ENCODE results near the gene TBC1D2B. TPM values are rescaled to one million over a fixed set of nuclear protein-coding genes. Genes with fewer than 3 reads are reported as not detected.
"Not testable (repeated sequence)": the region's sequence is repeated elsewhere in the genome, so short reads cannot be mapped to it uniquely, and the experiment has no call there.

The TBC1D2B gene
- polyA plus RNA-seq, 3 donors = 5.9 to 53.3 (median 6.2) TPM

DNA sequence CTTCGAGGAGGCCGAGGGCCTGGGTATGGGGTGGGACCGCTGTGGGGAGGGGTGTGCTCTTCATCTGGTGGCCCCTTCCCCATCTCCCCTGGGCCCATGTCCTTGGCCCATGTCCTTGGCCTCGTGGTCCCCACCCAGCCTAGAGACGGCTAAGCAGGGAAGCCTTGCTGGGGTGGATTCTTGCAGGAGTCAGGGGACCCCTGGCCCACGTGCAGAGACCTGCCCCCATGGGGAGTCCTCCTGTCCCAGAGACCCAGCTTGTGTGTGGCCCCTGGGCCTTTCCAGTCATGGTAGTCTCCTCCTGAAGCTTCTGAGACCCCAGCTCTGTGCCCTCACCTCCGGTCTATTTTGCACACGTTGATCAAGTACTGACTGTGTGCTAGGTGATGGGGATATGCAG is 97.4 kb downstream of the TBC1D2B start:
- H3K36me3 Mint-ChIP-seq = no peaks in the 10 kb centered on the region
- Histone ChIP-seq H3K4me3 (replicated peaks in 1 of 3; ENCODE audit: low read depth in 2 of 3, low read length in 3 of 3) (no peak overlapping the region), H3K9ac (ENCODE audit: insufficient read depth, low read length, poor library complexity, severe bottlenecking) (no peak overlapping the region), H3K4me2 (replicated peaks; ENCODE audit: extremely low read depth, low read length, poor library complexity, severe bottlenecking) (no peak overlapping the region), H3K27ac (ENCODE audit: low read depth in 1 of 2, low read length in 2 of 2) (no peak overlapping the region), H3K79me2 (ENCODE audit: insufficient read depth, low read length) (no peaks in the 10 kb centered on the region), H3K4me1 (ENCODE audit: control insufficient read depth in 1 of 2, insufficient read depth in 2 of 2, low read length in 2 of 2) (no peaks in the 10 kb centered on the region), H3K9me3 (replicated peaks in 1 of 2; ENCODE audit: control insufficient read depth in 1 of 2, insufficient read depth in 1 of 2, low read length in 2 of 2) (no peaks in the 10 kb centered on the region), H3K27me3 (ENCODE audit: control insufficient read depth in 2 of 2, insufficient read depth in 2 of 2, low read length in 2 of 2) (no peaks in the 10 kb centered on the region), H2AFZ (ENCODE audit: insufficient read depth, low read depth, low read length, poor library complexity, severe bottlenecking) (no peak overlapping the region), H4K20me1 (ENCODE audit: insufficient read depth, low read length) (no peaks in the 10 kb centered on the region), H3K36me3 (replicated peaks in 1 of 2; ENCODE audit: control insufficient read depth in 1 of 2, insufficient read depth in 2 of 2, low read length in 2 of 2) (no peaks in the 10 kb centered on the region)
- intact Hi-C loops (cut with micrococcal nuclease) = no loop called here
- no peaks in the 10 kb centered on the region for H3K9me3 Mint-ChIP-seq
- H3K4me3 Mint-ChIP-seq = no peak overlapping the region
- H3K27ac Mint-ChIP-seq = no peak overlapping the region
- H3K4me1 Mint-ChIP-seq = no peaks in the 10 kb centered on the region
- no peak for TF ChIP-seq CTCF (IDR thresholded peaks at IDR 0.05)
- peaks cover 4 to 7% (median 6%) of the 10 kb centered on the region in 3 donors for H3K27me3 Mint-ChIP-seq (ENCODE audit: low read depth in 3 of 3)
- 80% methylated on average over 2 of the region's 8 CpGs for WGBS (ENCODE audit: insufficient coverage)
- no peak for DNase-seq

GRCh38 chr15:77979157-77979556 is 98.4 kb downstream of the TBC1D2B start:
- H3K36me3 Mint-ChIP-seq; H2AFZ ChIP-seq (ENCODE audit: insufficient read depth, low read depth, low read length, poor library complexity, severe bottlenecking); H4K20me1 ChIP-seq (ENCODE audit: insufficient read depth, low read length); H3K79me2 ChIP-seq (ENCODE audit: insufficient read depth, low read length); H3K4me3 Mint-ChIP-seq; H3K27ac ChIP-seq (ENCODE audit: low read depth in 1 of 2, low read length in 2 of 2); H3K4me2 ChIP-seq (replicated peaks; ENCODE audit: extremely low read depth, low read length, poor library complexity, severe bottlenecking); H3K9me3 ChIP-seq (replicated peaks in 1 of 2; ENCODE audit: control insufficient read depth in 1 of 2, insufficient read depth in 1 of 2, low read length in 2 of 2); H3K27me3 ChIP-seq (ENCODE audit: control insufficient read depth in 2 of 2, insufficient read depth in 2 of 2, low read length in 2 of 2); H3K36me3 ChIP-seq (replicated peaks in 1 of 2; ENCODE audit: control insufficient read depth in 1 of 2, insufficient read depth in 2 of 2, low read length in 2 of 2); H3K9ac ChIP-seq (ENCODE audit: insufficient read depth, low read length, poor library complexity, severe bottlenecking); H3K4me1 ChIP-seq (ENCODE audit: control insufficient read depth in 1 of 2, insufficient read depth in 2 of 2, low read length in 2 of 2); H3K4me1 Mint-ChIP-seq; H3K4me3 ChIP-seq (replicated peaks in 1 of 3; ENCODE audit: low read depth in 2 of 3, low read length in 3 of 3); H3K27ac Mint-ChIP-seq; H3K9me3 Mint-ChIP-seq; DNase-seq: not testable (repeated sequence)
- intact Hi-C loops (cut with micrococcal nuclease) = loop anchor here in 1 of 2 donors (10.0 kb wide), 1 partner anchor 796 kb away; no protein-coding TSS in a partner anchor
- 94% methylated on average over 4 of the region's 8 CpGs for WGBS (ENCODE audit: insufficient coverage)
- peaks cover 4 to 12% (median 9%) of the 10 kb centered on the region in 3 donors for H3K27me3 Mint-ChIP-seq (ENCODE audit: low read depth in 3 of 3)

DNA sequence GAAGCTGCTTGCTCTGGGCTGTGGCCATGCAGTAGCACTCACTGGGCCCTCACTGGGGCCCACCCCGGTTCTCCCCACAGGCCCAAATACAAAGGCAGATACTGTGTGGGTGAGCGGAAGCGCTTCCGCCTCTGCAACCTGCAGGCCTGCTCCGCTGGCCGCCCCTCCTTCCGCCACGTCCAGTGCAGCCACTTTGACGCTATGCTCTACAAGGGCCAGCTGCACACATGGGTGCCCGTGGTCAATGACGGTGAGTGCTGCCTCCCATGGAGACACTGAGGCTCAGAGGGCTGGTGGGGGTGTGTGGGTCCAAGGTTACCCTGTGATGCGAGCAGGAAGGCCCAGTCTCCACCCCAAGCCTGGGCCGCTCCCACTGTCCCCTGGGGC is 98.8 kb downstream of the TBC1D2B start:
- H3K36me3 Mint-ChIP-seq; H3K79me2 ChIP-seq (ENCODE audit: insufficient read depth, low read length); H3K4me1 Mint-ChIP-seq; H3K4me3 ChIP-seq (replicated peaks in 1 of 3; ENCODE audit: low read depth in 2 of 3, low read length in 3 of 3); H2AFZ ChIP-seq (ENCODE audit: insufficient read depth, low read depth, low read length, poor library complexity, severe bottlenecking); H3K9me3 Mint-ChIP-seq; H3K27ac ChIP-seq (ENCODE audit: low read depth in 1 of 2, low read length in 2 of 2); H3K4me2 ChIP-seq (replicated peaks; ENCODE audit: extremely low read depth, low read length, poor library complexity, severe bottlenecking); H3K36me3 ChIP-seq (replicated peaks in 1 of 2; ENCODE audit: control insufficient read depth in 1 of 2, insufficient read depth in 2 of 2, low read length in 2 of 2); H3K27ac Mint-ChIP-seq; H3K9ac ChIP-seq (ENCODE audit: insufficient read depth, low read length, poor library complexity, severe bottlenecking); H4K20me1 ChIP-seq (ENCODE audit: insufficient read depth, low read length); H3K27me3 ChIP-seq (ENCODE audit: control insufficient read depth in 2 of 2, insufficient read depth in 2 of 2, low read length in 2 of 2); H3K9me3 ChIP-seq (replicated peaks in 1 of 2; ENCODE audit: control insufficient read depth in 1 of 2, insufficient read depth in 1 of 2, low read length in 2 of 2); DNase-seq; H3K4me1 ChIP-seq (ENCODE audit: control insufficient read depth in 1 of 2, insufficient read depth in 2 of 2, low read length in 2 of 2); H3K4me3 Mint-ChIP-seq: not testable (repeated sequence)
- peaks cover 3 to 16% (median 10%) of the 10 kb centered on the region in 3 donors for H3K27me3 Mint-ChIP-seq (ENCODE audit: low read depth in 3 of 3)
- WGBS (ENCODE audit: insufficient coverage) = no CpG with 5 or more reads among the region's 13 CpGs
- intact Hi-C loops (cut with micrococcal nuclease) = loop anchor here in 1 of 2 donors (10.0 kb wide), 1 partner anchor 796 kb away; no protein-coding TSS in a partner anchor

DNA sequence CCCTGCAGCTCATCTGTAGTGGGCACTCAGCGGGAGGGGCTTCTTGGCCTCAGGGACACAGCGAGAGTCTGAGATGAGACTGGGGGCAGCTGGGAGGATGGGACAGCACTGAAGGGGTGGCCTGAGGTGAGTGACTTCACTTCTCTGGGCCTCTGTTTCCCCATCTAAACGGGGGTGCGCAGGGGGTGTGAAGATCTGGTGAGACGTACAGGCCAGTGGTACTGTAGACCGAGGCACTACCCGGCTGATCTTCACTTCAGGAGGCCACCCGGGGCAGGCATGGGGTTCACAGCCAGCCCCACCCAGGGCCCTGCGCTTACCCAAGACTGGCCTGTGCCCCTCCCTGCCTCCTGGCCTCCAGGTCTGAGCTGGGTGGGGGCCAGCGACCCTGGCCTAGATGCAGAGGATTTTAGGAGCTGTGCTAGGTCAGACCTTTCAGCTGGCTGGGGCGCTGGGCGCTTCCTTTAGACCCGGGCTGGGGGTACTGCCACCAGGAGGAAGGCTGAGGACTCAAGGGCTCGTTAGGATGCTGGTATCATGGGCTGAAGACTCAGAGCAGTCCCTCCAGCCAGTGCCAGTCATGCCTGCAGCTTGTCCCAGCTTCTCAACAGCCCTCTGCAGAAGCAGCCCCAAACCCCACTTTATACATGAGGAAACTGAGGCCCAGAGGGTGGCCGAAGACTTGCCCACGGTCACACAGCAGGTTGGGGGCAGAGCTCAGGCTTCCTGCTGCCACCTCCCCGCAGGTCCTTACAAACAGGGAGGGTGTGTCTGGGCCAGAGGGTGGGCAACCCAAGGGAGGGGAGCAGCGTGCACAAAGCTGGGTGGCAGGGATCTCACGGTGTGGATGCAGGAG is 99.4 kb downstream of the TBC1D2B start:
- H3K9ac ChIP-seq (ENCODE audit: insufficient read depth, low read length, poor library complexity, severe bottlenecking); H3K27me3 ChIP-seq (ENCODE audit: control insufficient read depth in 2 of 2, insufficient read depth in 2 of 2, low read length in 2 of 2); DNase-seq; H3K27ac ChIP-seq (ENCODE audit: low read depth in 1 of 2, low read length in 2 of 2); H3K4me3 Mint-ChIP-seq; H3K4me3 ChIP-seq (replicated peaks in 1 of 3; ENCODE audit: low read depth in 2 of 3, low read length in 3 of 3); H3K79me2 ChIP-seq (ENCODE audit: insufficient read depth, low read length); H3K36me3 Mint-ChIP-seq; H3K27ac Mint-ChIP-seq; H3K4me1 ChIP-seq (ENCODE audit: control insufficient read depth in 1 of 2, insufficient read depth in 2 of 2, low read length in 2 of 2); H3K9me3 Mint-ChIP-seq; H3K4me1 Mint-ChIP-seq; H3K9me3 ChIP-seq (replicated peaks in 1 of 2; ENCODE audit: control insufficient read depth in 1 of 2, insufficient read depth in 1 of 2, low read length in 2 of 2); H3K4me2 ChIP-seq (replicated peaks; ENCODE audit: extremely low read depth, low read length, poor library complexity, severe bottlenecking); H2AFZ ChIP-seq (ENCODE audit: insufficient read depth, low read depth, low read length, poor library complexity, severe bottlenecking); H4K20me1 ChIP-seq (ENCODE audit: insufficient read depth, low read length); H3K36me3 ChIP-seq (replicated peaks in 1 of 2; ENCODE audit: control insufficient read depth in 1 of 2, insufficient read depth in 2 of 2, low read length in 2 of 2): not testable (repeated sequence)
- intact Hi-C loops (cut with micrococcal nuclease) = loop anchor here in 1 of 2 donors (10.0 kb wide), 1 partner anchor 797 kb away; no protein-coding TSS in a partner anchor
- 91% methylated on average over 13 of the region's 19 CpGs for WGBS (ENCODE audit: insufficient coverage)
- peaks cover 0 to 11% (median 10%) of the 10 kb centered on the region in 3 donors for H3K27me3 Mint-ChIP-seq (ENCODE audit: low read depth in 3 of 3)

Measured in CD14-positive monocyte (primary cell).